PC-3 (cell line): Measurements from ENCODE around the gene ZNF385C. TPM values are rescaled to one million over a fixed set of nuclear protein-coding genes. Genes with fewer than 3 reads are reported as not detected.

ENCODE experiments used
- ATAC-seq: fragments of 200-7000 bp; cut with Tn5 transposase; 2 replicates; pipeline ENCODE4 v1.9.1; 2020; ENCODE audit warnings: mild to moderate bottlenecking, moderate library complexity
- BruUV-seq: library from RNA; stranded (reverse); fragments of 400-500 nt; replicated peaks from 2 replicates; lab custom pipeline; 2021; lab: Mats Ljungman, UMichigan
- CTCF ChIA-PET: fragments of 300-600 bp; sonication (Branson Sonifier 250); formaldehyde crosslinking; loops from one replicate; lab custom pipeline; 2022; ENCODE audit warnings: antibody characterized with exemption; lab: Charles Lee
- POLR2A ChIA-PET: fragments of 300-600 bp; sonication (Branson Sonifier 250); formaldehyde crosslinking; loops from one replicate; lab custom pipeline; 2022; ENCODE audit warnings: antibody characterized with exemption; ENCODE audit not compliant: unreplicated experiment; lab: Charles Lee
- DNase-seq: peaks from one replicate; pipeline ENCODE4 v3.0.0-alpha.2; 2015
- H2AFZ ChIP-seq: fragments of 300-600 bp; sonication (generic); 2 replicates; pipeline ENCODE4 v1.6.0; 2016; ENCODE audit warnings: antibody characterized with exemption, low read length
- H3F3A ChIP-seq: fragments of 300-600 bp; sonication (generic); one replicate; pipeline ENCODE4 v1.6.0; 2017; ENCODE audit warnings: antibody characterized with exemption, low read length, control low read depth, mild to moderate bottlenecking; ENCODE audit not compliant: unreplicated experiment
- H3K27ac ChIP-seq: fragments of 300-600 bp; sonication (generic); 2 replicates; pipeline ENCODE4 v1.5.1; 2016; ENCODE audit warnings: mild to moderate bottlenecking, low read length
- H3K27me3 ChIP-seq: fragments of 300-600 bp; sonication (generic); 2 replicates; pipeline ENCODE4 v1.6.1; 2016; ENCODE audit warnings: low read length, mixed read lengths
- H3K36me3 ChIP-seq: fragments of 300-600 bp; sonication (generic); 2 replicates; pipeline ENCODE4 v1.6.1; 2016; ENCODE audit warnings: low read depth, mixed run types, low read length, mixed read lengths
- H3K4me1 ChIP-seq: fragments of 300-600 bp; sonication (generic); 2 replicates; pipeline ENCODE4 v1.5.1; 2016; ENCODE audit warnings: low read length; ENCODE audit not compliant: insufficient read depth
- H3K4me2 ChIP-seq: fragments of 300-600 bp; sonication (generic); 2 replicates; pipeline ENCODE4 v1.6.0; 2016; ENCODE audit warnings: low read length
- H3K4me3 ChIP-seq: fragments of 300-600 bp; sonication (generic); 2 replicates; pipeline ENCODE4 v1.5.1; 2016; ENCODE audit warnings: mild to moderate bottlenecking, low read length, mixed read lengths
- H3K79me2 ChIP-seq: fragments of 300-600 bp; sonication (generic); 2 replicates; pipeline ENCODE4 v1.6.1; 2017; ENCODE audit warnings: low read length, mixed read lengths
- H3K9ac ChIP-seq: fragments of 300-600 bp; sonication (generic); 2 replicates; pipeline ENCODE4 v1.6.0; 2016; ENCODE audit warnings: mild to moderate bottlenecking, low read length
- H3K9me2 ChIP-seq: fragments of 300-600 bp; sonication (generic); replicated peaks from 2 replicates; pipeline ENCODE4 v1.6.1; 2016; ENCODE audit warnings: mixed run types, low read length, mixed read lengths
- H3K9me3 ChIP-seq: fragments of 300-600 bp; sonication (generic); 2 replicates; pipeline ENCODE4 v1.6.1; 2016; ENCODE audit warnings: low read length, mixed read lengths
- H4K20me1 ChIP-seq: fragments of 300-600 bp; sonication (generic); 2 replicates; pipeline ENCODE4 v1.6.1; 2016; ENCODE audit warnings: low read length, mixed read lengths
- EZH2 ChIP-seq: fragments of 300-600 bp; sonication (generic); IDR thresholded peaks from one replicate; pipeline ENCODE4 v1.6.1; 2017; ENCODE audit warnings: antibody characterized with exemption, mild to moderate bottlenecking, low read length; ENCODE audit not compliant: unreplicated experiment
- EZH2phosphoT487 ChIP-seq: fragments of 300-600 bp; sonication (generic); IDR thresholded peaks from 2 replicates; pipeline ENCODE4 v1.6.1; 2018; ENCODE audit warnings: mild to moderate bottlenecking, antibody characterized with exemption, low read length, borderline replicate concordance
- intact Hi-C: fragments of 100-400 bp; cut with micrococcal nuclease; formaldehyde crosslinking; loops from 2 replicates; pipeline ENCODE4 v1.9.0; 2023
- total RNA-seq: library from RNA; depleted of rRNA; stranded (reverse); fragments of >200 nt; gene quantifications from 2 replicates; pipeline ENCODE4 v1.2.3, GENCODE V29; 2014
- TF ChIP-seq, protein P1 (sequence below): fragments of 300-600 bp; sonication (generic); conservative IDR thresholded peaks from 2 replicates; pipeline ENCODE4 v1.5.1; 2017; ENCODE audit warnings: antibody characterized with exemption, low read depth, mild to moderate bottlenecking, low read length

ZNF385C gene
- total RNA-seq, 1 experiment from 2014 or later: 0.04 TPM

DNA sequence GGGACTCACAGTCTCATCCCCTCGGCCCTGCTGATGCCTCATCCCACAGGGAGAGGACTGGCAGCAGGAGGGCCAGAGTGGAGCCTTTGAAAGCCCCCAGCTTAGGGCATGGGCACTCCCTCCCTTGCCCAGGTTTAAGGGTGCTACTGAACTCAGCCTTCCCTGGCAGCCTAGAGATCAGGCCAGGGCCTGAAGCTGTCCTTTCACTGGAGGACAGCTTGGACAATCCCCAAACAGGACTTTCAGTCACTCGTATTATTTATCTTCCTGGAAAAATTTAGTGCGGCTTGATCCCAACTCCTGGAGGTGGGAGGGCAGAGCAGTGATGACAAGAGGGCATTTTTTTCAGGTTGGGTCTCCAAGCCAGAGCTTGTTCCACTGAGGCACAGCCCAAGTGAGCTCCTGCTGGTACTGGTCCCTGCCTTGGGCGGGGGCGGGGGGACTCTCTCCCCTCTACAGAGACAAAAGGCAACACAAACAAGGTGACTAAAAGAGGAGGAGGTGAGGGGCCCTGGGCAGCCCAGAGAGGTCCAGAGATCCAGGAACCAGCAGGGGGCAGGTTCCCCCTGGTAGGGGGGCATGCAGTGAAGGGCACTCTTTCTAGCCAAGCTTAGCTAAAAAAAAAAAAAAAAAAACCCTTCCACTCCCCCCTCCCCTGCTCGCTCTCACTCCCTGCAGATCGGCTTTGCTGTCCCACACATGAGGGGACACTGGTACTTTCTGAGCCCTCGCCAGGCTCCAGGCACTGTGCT lies 1.7 kb downstream of the ZNF385C start:
- no peak overlapping the region for H3K4me2 ChIP-seq
- H3K4me3 ChIP-seq: no peak overlapping the region
- ATAC-seq: no peak
- ChIA-PET CTCF (interaction anchor here (0.6 kb wide), 2 partner anchors 24 to 481 kb away, joined by 3 to 8 read pairs; no protein-coding TSS in a partner anchor), POLR2A (no interaction called here)
- H3K27me3 ChIP-seq: no peaks in the 10 kb centered on the region
- intact Hi-C loops: no loop called here
- H3K9me3 ChIP-seq: no peaks in the 10 kb centered on the region
- H2AFZ ChIP-seq: no peak overlapping the region
- no peaks in the 10 kb centered on the region for H3K36me3 ChIP-seq
- no TSS peak for BruUV-seq
- no peaks in the 10 kb centered on the region for H3F3A ChIP-seq
- no peaks in the 10 kb centered on the region for H4K20me1 ChIP-seq
- no peak overlapping the region for H3K9ac ChIP-seq
- H3K79me2 ChIP-seq: no peaks in the 10 kb centered on the region
- TF ChIP-seq EZH2 (no peak), EZH2phosphoT487 (no peak)
- TF ChIP-seq, protein P1, sequence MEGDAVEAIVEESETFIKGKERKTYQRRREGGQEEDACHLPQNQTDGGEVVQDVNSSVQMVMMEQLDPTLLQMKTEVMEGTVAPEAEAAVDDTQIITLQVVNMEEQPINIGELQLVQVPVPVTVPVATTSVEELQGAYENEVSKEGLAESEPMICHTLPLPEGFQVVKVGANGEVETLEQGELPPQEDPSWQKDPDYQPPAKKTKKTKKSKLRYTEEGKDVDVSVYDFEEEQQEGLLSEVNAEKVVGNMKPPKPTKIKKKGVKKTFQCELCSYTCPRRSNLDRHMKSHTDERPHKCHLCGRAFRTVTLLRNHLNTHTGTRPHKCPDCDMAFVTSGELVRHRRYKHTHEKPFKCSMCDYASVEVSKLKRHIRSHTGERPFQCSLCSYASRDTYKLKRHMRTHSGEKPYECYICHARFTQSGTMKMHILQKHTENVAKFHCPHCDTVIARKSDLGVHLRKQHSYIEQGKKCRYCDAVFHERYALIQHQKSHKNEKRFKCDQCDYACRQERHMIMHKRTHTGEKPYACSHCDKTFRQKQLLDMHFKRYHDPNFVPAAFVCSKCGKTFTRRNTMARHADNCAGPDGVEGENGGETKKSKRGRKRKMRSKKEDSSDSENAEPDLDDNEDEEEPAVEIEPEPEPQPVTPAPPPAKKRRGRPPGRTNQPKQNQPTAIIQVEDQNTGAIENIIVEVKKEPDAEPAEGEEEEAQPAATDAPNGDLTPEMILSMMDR: no peak
- no peaks in the 10 kb centered on the region for H3K9me2 ChIP-seq
- H3K4me1 ChIP-seq: no peaks in the 10 kb centered on the region
- no peak overlapping the region for H3K27ac ChIP-seq
- no peak for DNase-seq

DNA sequence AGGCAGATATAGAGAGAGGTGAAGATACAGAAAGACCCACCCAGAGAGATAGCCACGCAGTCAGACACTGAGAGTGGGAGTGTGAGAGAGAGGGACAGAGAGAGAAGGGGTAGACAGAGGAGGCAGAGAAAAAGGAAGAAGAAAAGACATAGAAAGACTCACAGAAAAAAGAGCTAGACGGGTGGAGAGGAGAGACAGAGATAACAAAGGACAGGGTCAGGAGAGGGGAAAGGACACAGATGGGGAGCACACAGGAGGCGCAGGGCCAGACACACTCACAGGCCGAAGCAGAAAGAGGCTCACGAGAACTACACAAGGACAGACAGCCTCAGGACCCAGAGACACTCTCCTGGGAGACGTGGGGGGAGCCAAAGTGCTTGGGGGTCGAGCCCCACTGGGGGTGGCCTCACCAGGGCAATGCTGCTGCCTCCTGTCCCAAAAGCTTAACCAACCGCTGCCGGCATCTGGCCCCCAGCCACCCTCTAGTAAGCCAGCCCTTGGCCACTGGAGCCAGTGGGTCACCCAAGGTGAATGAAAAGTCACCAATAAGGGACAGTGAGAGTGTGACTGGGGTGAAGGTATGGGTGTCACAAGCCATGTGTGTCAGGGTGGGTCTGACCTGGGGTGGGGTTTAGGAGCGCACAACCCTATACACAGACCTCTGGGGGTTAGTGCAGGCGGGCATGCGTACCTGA lies 3.8 kb downstream of the ZNF385C start:
- H3K9ac ChIP-seq: no peak overlapping the region
- no peak overlapping the region for H2AFZ ChIP-seq
- ChIA-PET POLR2A (no interaction called here), CTCF (no interaction called here)
- H3K4me2 ChIP-seq: no peak overlapping the region
- ATAC-seq (no peak), DNase-seq (no peak)
- intact Hi-C loops: no loop called here
- no peaks in the 10 kb centered on the region for H3K4me1 ChIP-seq
- no peaks in the 10 kb centered on the region for H3F3A ChIP-seq
- TF ChIP-seq, protein P1: no peak
- TF ChIP-seq EZH2 (no peak), EZH2phosphoT487 (no peak)
- no peaks in the 10 kb centered on the region for H3K9me3 ChIP-seq
- H3K36me3 ChIP-seq: no peaks in the 10 kb centered on the region
- H3K79me2 ChIP-seq: no peaks in the 10 kb centered on the region
- no peaks in the 10 kb centered on the region for H4K20me1 ChIP-seq
- H3K9me2 ChIP-seq: no peaks in the 10 kb centered on the region
- H3K27me3 ChIP-seq: no peaks in the 10 kb centered on the region
- no peak overlapping the region for H3K4me3 ChIP-seq
- H3K27ac ChIP-seq: no peak overlapping the region
- BruUV-seq: no TSS peak

DNA sequence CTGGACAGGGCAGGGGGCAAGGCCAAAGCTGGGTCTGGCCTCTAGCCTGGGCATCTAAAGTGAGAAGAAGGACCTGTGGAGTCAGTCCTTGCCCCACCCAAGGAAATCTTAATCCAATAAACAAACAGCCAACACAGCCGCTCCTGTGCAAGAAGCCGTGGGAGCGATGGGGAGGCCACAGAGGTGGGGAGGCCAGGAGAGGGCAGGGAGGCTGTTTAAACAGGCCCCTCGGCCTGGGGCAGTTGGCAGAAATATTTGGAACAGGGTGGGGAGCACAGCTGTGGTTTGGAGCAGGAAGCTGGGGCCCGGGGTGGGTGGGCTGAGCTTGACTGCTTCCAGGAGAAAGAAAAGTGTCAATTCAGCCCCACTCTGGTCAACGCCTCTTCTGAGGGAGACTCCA lies 5.3 kb downstream of the ZNF385C start:
- no peak overlapping the region for H3K4me2 ChIP-seq
- TF ChIP-seq EZH2: no peak
- no peak for TF ChIP-seq EZH2phosphoT487
- TF ChIP-seq, protein P1: no peak
- H3K27me3 ChIP-seq: no peaks in the 10 kb centered on the region
- H3K9me2 ChIP-seq: no peaks in the 10 kb centered on the region
- POLR2A ChIA-PET: no interaction called here
- H3F3A ChIP-seq: no peaks in the 10 kb centered on the region
- no peak for ATAC-seq
- H3K9ac ChIP-seq: no peak overlapping the region
- H2AFZ ChIP-seq: no peak overlapping the region
- no peak for DNase-seq
- H3K36me3 ChIP-seq: no peaks in the 10 kb centered on the region
- BruUV-seq: no TSS peak
- no peaks in the 10 kb centered on the region for H3K9me3 ChIP-seq
- H4K20me1 ChIP-seq: no peaks in the 10 kb centered on the region
- no peak overlapping the region for H3K4me3 ChIP-seq
- CTCF ChIA-PET: no interaction called here
- intact Hi-C loops: no loop called here
- H3K79me2 ChIP-seq: no peaks in the 10 kb centered on the region
- no peaks in the 10 kb centered on the region for H3K4me1 ChIP-seq
- H3K27ac ChIP-seq: no peak overlapping the region
